ENCODE results near the gene ARL2BP. TPM values are rescaled to one million over a fixed set of nuclear protein-coding genes. Genes with fewer than 3 reads are reported as not detected.

The ARL2BP gene
- total and polyA plus RNA-seq, 2 of the 13 experiments (the other 11 are each of a cell fraction or from before 2014, with no cell fraction given): 64.3 to 67.6 TPM

DNA sequence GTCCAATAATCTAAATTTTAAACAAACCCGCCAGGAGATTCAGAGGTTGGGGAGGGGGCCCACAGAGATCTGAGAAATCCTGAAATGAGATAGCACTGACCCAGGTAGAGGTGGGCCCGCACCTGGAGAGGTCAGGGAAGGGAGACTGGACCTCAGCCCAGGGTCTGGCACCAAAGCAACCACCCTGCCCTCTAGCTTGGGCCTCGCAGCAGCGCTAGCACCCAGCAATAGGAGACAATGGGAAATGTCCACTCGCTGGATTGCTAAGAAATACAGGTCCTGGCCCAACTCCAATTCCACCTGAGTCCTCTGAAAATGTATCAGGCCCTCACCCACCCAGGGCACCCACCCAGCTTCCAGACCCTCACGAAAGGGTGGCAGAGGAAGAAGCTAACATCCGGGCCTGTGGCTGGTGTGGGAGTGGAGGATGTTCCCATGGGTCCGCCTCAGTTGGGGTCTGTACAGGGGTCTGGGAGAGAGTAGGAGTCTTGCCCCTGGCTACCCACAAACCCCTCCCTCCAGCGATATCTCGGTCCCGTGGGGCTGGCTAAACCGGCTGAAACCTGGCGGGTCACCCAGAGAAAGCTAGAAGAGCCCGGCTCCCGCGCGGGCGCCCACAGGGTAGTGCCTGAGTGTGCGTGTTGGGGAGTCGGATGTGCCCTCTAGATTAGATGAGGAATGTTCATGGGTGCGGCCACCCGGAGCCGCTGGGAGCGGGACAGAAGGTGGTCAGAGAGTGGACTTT lies 38.3 kb downstream of the ARL2BP start (continued):
- 0 out of 2 replicates have a peak, but pooled peaks have one; percentile 43 for TF ChIP-seq TARDBP (CRISPR knock-in tag; IDR thresholded peaks at IDR 0.05)
- TF ChIP-seq, protein P1, sequence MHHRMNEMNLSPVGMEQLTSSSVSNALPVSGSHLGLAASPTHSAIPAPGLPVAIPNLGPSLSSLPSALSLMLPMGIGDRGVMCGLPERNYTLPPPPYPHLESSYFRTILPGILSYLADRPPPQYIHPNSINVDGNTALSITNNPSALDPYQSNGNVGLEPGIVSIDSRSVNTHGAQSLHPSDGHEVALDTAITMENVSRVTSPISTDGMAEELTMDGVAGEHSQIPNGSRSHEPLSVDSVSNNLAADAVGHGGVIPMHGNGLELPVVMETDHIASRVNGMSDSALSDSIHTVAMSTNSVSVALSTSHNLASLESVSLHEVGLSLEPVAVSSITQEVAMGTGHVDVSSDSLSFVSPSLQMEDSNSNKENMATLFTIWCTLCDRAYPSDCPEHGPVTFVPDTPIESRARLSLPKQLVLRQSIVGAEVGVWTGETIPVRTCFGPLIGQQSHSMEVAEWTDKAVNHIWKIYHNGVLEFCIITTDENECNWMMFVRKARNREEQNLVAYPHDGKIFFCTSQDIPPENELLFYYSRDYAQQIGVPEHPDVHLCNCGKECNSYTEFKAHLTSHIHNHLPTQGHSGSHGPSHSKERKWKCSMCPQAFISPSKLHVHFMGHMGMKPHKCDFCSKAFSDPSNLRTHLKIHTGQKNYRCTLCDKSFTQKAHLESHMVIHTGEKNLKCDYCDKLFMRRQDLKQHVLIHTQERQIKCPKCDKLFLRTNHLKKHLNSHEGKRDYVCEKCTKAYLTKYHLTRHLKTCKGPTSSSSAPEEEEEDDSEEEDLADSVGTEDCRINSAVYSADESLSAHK (CRISPR knock-in tag; IDR thresholded peaks at IDR 0.05; ENCODE audit: borderline replicate concordance): no peak
- TF ChIP-seq RXRA (CRISPR knock-in tag; IDR thresholded peaks at IDR 0.05): no peak
- TF ChIP-seq POLR2AphosphoS5 (IDR thresholded peaks at IDR 0.05; ENCODE audit: low read depth, low read length): no peak
- 0 out of 2 replicates have a peak, but pooled peaks have one; percentile 72 for TF ChIP-seq SALL2 (CRISPR knock-in tag; IDR thresholded peaks at IDR 0.05)
- TF ChIP-seq ZNF557 (CRISPR knock-in tag; IDR thresholded peaks at IDR 0.05): no peak
- TF ChIP-seq, protein P2, sequence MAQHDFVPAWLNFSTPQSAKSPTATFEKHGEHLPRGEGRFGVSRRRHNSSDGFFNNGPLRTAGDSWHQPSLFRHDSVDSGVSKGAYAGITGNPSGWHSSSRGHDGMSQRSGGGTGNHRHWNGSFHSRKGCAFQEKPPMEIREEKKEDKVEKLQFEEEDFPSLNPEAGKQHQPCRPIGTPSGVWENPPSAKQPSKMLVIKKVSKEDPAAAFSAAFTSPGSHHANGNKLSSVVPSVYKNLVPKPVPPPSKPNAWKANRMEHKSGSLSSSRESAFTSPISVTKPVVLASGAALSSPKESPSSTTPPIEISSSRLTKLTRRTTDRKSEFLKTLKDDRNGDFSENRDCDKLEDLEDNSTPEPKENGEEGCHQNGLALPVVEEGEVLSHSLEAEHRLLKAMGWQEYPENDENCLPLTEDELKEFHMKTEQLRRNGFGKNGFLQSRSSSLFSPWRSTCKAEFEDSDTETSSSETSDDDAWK (CRISPR knock-in tag; IDR thresholded peaks at IDR 0.05): no peak
- TF ChIP-seq ZNF563 (CRISPR knock-in tag; IDR thresholded peaks at IDR 0.05): no peak
- TF ChIP-seq SNAI1 (CRISPR knock-in tag; IDR thresholded peaks at IDR 0.05; ENCODE audit: borderline replicate concordance): 0 out of 2 replicates have a peak, but pooled peaks have one; percentile 67
- TF ChIP-seq, protein P3, sequence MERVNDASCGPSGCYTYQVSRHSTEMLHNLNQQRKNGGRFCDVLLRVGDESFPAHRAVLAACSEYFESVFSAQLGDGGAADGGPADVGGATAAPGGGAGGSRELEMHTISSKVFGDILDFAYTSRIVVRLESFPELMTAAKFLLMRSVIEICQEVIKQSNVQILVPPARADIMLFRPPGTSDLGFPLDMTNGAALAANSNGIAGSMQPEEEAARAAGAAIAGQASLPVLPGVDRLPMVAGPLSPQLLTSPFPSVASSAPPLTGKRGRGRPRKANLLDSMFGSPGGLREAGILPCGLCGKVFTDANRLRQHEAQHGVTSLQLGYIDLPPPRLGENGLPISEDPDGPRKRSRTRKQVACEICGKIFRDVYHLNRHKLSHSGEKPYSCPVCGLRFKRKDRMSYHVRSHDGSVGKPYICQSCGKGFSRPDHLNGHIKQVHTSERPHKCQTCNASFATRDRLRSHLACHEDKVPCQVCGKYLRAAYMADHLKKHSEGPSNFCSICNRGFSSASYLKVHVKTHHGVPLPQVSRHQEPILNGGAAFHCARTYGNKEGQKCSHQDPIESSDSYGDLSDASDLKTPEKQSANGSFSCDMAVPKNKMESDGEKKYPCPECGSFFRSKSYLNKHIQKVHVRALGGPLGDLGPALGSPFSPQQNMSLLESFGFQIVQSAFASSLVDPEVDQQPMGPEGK (CRISPR knock-in tag; IDR thresholded peaks at IDR 0.05): peak; percentile 42; the same call in 1 of the 2 replicates
- TF ChIP-seq, protein P4, sequence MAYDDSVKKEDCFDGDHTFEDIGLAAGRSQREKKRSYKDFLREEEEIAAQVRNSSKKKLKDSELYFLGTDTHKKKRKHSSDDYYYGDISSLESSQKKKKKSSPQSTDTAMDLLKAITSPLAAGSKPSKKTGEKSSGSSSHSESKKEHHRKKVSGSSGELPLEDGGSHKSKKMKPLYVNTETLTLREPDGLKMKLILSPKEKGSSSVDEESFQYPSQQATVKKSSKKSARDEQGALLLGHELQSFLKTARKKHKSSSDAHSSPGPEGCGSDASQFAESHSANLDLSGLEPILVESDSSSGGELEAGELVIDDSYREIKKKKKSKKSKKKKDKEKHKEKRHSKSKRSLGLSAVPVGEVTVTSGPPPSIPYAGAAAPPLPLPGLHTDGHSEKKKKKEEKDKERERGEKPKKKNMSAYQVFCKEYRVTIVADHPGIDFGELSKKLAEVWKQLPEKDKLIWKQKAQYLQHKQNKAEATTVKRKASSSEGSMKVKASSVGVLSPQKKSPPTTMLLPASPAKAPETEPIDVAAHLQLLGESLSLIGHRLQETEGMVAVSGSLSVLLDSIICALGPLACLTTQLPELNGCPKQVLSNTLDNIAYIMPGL (CRISPR knock-in tag; IDR thresholded peaks at IDR 0.05; ENCODE audit: borderline replicate concordance in 1 of 2, low read depth in 1 of 2): no peak
- TF ChIP-seq, protein P5, sequence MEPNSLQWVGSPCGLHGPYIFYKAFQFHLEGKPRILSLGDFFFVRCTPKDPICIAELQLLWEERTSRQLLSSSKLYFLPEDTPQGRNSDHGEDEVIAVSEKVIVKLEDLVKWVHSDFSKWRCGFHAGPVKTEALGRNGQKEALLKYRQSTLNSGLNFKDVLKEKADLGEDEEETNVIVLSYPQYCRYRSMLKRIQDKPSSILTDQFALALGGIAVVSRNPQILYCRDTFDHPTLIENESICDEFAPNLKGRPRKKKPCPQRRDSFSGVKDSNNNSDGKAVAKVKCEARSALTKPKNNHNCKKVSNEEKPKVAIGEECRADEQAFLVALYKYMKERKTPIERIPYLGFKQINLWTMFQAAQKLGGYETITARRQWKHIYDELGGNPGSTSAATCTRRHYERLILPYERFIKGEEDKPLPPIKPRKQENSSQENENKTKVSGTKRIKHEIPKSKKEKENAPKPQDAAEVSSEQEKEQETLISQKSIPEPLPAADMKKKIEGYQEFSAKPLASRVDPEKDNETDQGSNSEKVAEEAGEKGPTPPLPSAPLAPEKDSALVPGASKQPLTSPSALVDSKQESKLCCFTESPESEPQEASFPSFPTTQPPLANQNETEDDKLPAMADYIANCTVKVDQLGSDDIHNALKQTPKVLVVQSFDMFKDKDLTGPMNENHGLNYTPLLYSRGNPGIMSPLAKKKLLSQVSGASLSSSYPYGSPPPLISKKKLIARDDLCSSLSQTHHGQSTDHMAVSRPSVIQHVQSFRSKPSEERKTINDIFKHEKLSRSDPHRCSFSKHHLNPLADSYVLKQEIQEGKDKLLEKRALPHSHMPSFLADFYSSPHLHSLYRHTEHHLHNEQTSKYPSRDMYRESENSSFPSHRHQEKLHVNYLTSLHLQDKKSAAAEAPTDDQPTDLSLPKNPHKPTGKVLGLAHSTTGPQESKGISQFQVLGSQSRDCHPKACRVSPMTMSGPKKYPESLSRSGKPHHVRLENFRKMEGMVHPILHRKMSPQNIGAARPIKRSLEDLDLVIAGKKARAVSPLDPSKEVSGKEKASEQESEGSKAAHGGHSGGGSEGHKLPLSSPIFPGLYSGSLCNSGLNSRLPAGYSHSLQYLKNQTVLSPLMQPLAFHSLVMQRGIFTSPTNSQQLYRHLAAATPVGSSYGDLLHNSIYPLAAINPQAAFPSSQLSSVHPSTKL (CRISPR knock-in tag; IDR thresholded peaks at IDR 0.05): no peak
- TF ChIP-seq BORCS8-MEF2B (CRISPR knock-in tag; IDR thresholded peaks at IDR 0.05): no peak
- no peak for TF ChIP-seq REXO4 (CRISPR knock-in tag; IDR thresholded peaks at IDR 0.05; ENCODE audit: borderline replicate concordance)
- no peak for TF ChIP-seq MYNN (CRISPR knock-in tag; IDR thresholded peaks at IDR 0.05; ENCODE audit: low read depth)
- no peak for TF ChIP-seq PCBP1 (IDR thresholded peaks at IDR 0.05; ENCODE audit: borderline replicate concordance, low read depth, low read length)
